ENCODE results near the gene RND2. TPM values are rescaled to one million over a fixed set of nuclear protein-coding genes. Genes with fewer than 3 reads are reported as not detected.
"Not testable (repeated sequence)": the region's sequence is repeated elsewhere in the genome, so short reads cannot be mapped to it uniquely, and the experiment has no call there.

Gene RND2
- total RNA-seq, 4 donors from 2014 or later, result 0.30 to 0.76 (median 0.53) TPM; not detected in 1

DNA sequence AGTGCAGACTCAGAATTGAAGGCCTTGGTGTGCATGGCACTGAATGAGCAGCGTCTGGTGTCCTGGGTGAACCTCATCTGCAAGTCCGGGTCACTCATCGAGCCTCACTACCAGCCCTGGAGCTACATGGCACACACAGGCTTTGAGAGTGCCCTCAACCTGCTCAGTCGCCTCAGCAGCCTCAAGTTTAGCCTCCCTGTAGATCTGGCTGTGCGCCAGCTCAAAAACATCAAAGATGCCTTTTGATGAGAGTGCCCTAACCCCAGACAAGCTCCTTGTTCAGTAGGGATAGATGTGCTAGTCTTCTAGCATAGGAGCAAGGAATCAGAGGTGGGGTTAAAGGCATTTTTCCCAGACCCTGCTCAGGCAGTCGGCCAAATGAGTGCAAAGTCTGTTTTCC is 33.6 kb upstream of the RND2 start:
- H3K9me3 ChIP-seq, result no peaks in the 10 kb centered on the region
- TF ChIP-seq, protein P1, sequence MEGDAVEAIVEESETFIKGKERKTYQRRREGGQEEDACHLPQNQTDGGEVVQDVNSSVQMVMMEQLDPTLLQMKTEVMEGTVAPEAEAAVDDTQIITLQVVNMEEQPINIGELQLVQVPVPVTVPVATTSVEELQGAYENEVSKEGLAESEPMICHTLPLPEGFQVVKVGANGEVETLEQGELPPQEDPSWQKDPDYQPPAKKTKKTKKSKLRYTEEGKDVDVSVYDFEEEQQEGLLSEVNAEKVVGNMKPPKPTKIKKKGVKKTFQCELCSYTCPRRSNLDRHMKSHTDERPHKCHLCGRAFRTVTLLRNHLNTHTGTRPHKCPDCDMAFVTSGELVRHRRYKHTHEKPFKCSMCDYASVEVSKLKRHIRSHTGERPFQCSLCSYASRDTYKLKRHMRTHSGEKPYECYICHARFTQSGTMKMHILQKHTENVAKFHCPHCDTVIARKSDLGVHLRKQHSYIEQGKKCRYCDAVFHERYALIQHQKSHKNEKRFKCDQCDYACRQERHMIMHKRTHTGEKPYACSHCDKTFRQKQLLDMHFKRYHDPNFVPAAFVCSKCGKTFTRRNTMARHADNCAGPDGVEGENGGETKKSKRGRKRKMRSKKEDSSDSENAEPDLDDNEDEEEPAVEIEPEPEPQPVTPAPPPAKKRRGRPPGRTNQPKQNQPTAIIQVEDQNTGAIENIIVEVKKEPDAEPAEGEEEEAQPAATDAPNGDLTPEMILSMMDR (IDR thresholded peaks at IDR 0.05), result no peak
- no peak for TF ChIP-seq POLR2A (IDR thresholded peaks at IDR 0.05)
- intact Hi-C loops (cut with DNase I), result no loop called here
- WGBS, 2 donors, result 95 to 100% methylated on average over 1 to 6 of the region's 6 CpGs
- no peak overlapping the region for H3K27ac ChIP-seq
- H3K27me3 ChIP-seq, result no peaks in the 10 kb centered on the region
- H3K4me1 ChIP-seq, result no peaks in the 10 kb centered on the region
- peaks cover 30 to 83% (median 46%) of the 10 kb centered on the region in 3 donors for H3K36me3 ChIP-seq
- H3K4me3 ChIP-seq, result no peak overlapping the region
- no peak for DNase-seq

- Histone ChIP-seq H3K9me3 (no peaks in the 10 kb centered on the region), H3K27ac (no peak overlapping the region), H3K4me3 (no peak overlapping the region), H3K27me3 (no peaks in the 10 kb centered on the region), H3K36me3 (peaks cover 30 to 69% (median 39%) of the 10 kb centered on the region in 3 donors), H3K4me1 (peaks cover 4 to 7% (median 6%) of the 10 kb centered on the region in 3 donors)
- intact Hi-C loops (cut with DNase I), result no loop called here
- DNase-seq, result no peak
- 71 to 77% methylated on average over 4 to 5 of the region's 5 CpGs for WGBS, 2 donors
- TF ChIP-seq POLR2A (IDR thresholded peaks at IDR 0.05), result no peak
- TF ChIP-seq, protein P1 (IDR thresholded peaks at IDR 0.05), result no peak
Observed at GRCh38 chr17:42992872-42993271, 32.2 kb upstream of the RND2 start.

GRCh38 chr17:42993913-42994312 is 31.1 kb upstream of the RND2 start:
- H3K4me1 ChIP-seq, result peaks cover 6 to 10% (median 8%) of the 10 kb centered on the region in 3 donors
- peaks cover 25 to 58% (median 34%) of the 10 kb centered on the region in 3 donors for H3K36me3 ChIP-seq
- DNase-seq; H3K27me3 ChIP-seq; intact Hi-C loops (cut with DNase I); H3K4me3 ChIP-seq; H3K27ac ChIP-seq; H3K9me3 ChIP-seq: not testable (repeated sequence)
- 79 to 83% methylated on average over 10 of the region's 10 CpGs for WGBS, 2 donors

DNA sequence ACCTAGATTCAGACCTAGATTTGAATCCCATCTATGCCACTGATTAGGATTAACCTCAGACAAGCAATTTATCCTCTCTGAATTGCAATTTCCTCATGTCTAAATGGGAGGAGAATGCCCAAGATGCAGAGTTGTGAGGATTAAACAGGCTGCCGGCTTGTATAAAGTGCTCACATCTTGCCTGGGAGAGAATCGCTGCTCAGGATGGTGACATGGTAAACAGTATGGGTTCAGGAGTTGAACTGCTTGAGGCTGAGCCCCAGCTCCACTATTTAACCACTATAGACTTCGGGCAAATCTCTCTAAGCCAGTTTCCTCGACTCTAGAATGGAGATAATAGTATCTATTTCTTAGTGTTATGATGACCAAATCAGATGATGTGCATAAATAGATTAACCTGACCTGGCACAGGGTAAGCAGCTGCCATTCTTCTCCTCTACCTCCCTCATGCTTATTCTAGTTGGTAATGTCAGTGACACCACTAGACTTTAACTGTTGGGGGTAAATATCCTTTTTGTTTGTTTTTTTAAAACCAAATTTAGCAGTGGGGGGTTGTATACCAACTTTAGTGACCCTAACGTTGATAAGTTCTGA is 27.5 kb upstream of the RND2 start:
- intact Hi-C loops (cut with DNase I), result no loop called here
- H3K27ac ChIP-seq, result peak overlapping the region; percentile 69 to 95 (median 88)
- no peaks in the 10 kb centered on the region for H3K27me3 ChIP-seq
- H3K9me3 ChIP-seq, result no peaks in the 10 kb centered on the region
- peaks cover 9 to 55% (median 20%) of the 10 kb centered on the region in 3 donors for H3K36me3 ChIP-seq
- TF ChIP-seq, protein P1 (IDR thresholded peaks at IDR 0.05), result no peak
- no peak for TF ChIP-seq POLR2A (IDR thresholded peaks at IDR 0.05)
- 13 to 20% methylated on average over 5 of the region's 5 CpGs for WGBS, 2 donors
- peak overlapping the region in 3 of 4 donors; percentile 69 to 95 (median 81) for H3K4me3 ChIP-seq
- peaks cover 20 to 45% (median 36%) of the 10 kb centered on the region in 3 donors for H3K4me1 ChIP-seq
- no peak for DNase-seq

- intact Hi-C loops (cut with DNase I), result no loop called here
- H3K27me3 ChIP-seq, result no peaks in the 10 kb centered on the region
Observed at GRCh38 chr17:42997984-42998938, 26.8 kb upstream of the RND2 start, which contains the start of gene RPL27. TSS of gene RPL27 (plus strand) at chr17:42998419. CDS start at chr17:42998751, 332 bp downstream.

More at GRCh38 chr17:42997984-42998938, 26.8 kb upstream of the RND2 start, which contains the start of gene RPL27:
- Histone ChIP-seq H3K36me3 (peaks cover 10 to 55% (median 25%) of the 10 kb centered on the region in 3 donors), H3K27ac (peak within 1 kb of the TSS; percentile 86 to 98 (median 96)), H3K4me3 (peak within 1 kb of the TSS; percentile 53 to 95 (median 75)), H3K4me1 (peaks cover 20 to 52% (median 36%) of the 10 kb centered on the region in 3 donors), H3K9me3 (no peaks in the 10 kb centered on the region)
- TF ChIP-seq, protein P1 (IDR thresholded peaks at IDR 0.05), result peak; percentile 88 to 98 (median 96)
- peak in 3 of 4 donors; percentile 80 to 87 (median 85) for TF ChIP-seq POLR2A (IDR thresholded peaks at IDR 0.05)
- 0% methylated on average over 24 of the region's 49 CpGs for WGBS, 2 donors
- peak; percentile 97 for DNase-seq

Data from esophagus squamous epithelium (tissue), 5 donors.